Upper lobe of left lung (tissue), 6 donors: ENCODE measurements around the gene NEDD4L. TPM values are rescaled to one million over a fixed set of nuclear protein-coding genes. Genes with fewer than 3 reads are reported as not detected.

ENCODE experiments used
- ATAC-seq, 2 donors: fragments of 200-7000 bp; cut with Tn5 transposase; one replicate each; pipeline ENCODE4 v1.9.1; 2022; ENCODE audit warnings: mild to moderate bottlenecking in 2 of 2, moderate library complexity in 2 of 2; ENCODE audit not compliant: low FRiP score in 2 of 2
- DNase-seq, 2 donors: peaks; one replicate each; pipeline ENCODE4 v3.0.0-alpha.2; 2019 to 2020
- H3K27ac ChIP-seq, 4 donors: fragments of 200-600 bp; sonication (generic); one replicate each; pipeline ENCODE4 v1.5.1; 2016 to 2019
- H3K27me3 ChIP-seq, 4 donors: fragments of 200-600 bp; sonication (generic); one replicate each; pipeline ENCODE4 v1.5.1; 2017 to 2019
- H3K36me3 ChIP-seq, 4 donors: fragments of 200-600 bp; sonication (generic); one replicate each; pipeline ENCODE4 v1.5.1; 2016 to 2019
- H3K4me1 ChIP-seq, 4 donors: fragments of 200-600 bp; sonication (generic); one replicate each; pipeline ENCODE4 v1.5.1; 2018 to 2019
- H3K4me3 ChIP-seq, 4 donors: fragments of 200-600 bp; sonication (generic); one replicate each; pipeline ENCODE4 v1.5.1; 2017 to 2019; ENCODE audit warnings: mild to moderate bottlenecking in 2 of 4, moderate library complexity in 1 of 4
- H3K9me3 ChIP-seq, 4 donors: fragments of 200-600 bp; sonication (generic); one replicate each; pipeline ENCODE4 v1.5.1; 2018 to 2019
- EP300 ChIP-seq, 4 donors: sonication (generic); formaldehyde crosslinking; IDR thresholded peaks; one replicate each; pipeline ENCODE4 v1.5.1; 2017; ENCODE audit warnings: antibody characterized with exemption in 4 of 4, control low read depth in 2 of 4
- POLR2A ChIP-seq, 4 donors: fragments of 450-650 bp; IDR thresholded peaks; one replicate each; pipeline ENCODE4 v1.5.1; 2016 to 2017; ENCODE audit warnings: antibody characterized with exemption in 4 of 4, mild to moderate bottlenecking in 2 of 4
- POLR2AphosphoS5 ChIP-seq, 2 donors: sonication (generic); formaldehyde crosslinking; IDR thresholded peaks; one replicate each; pipeline ENCODE4 v1.5.1; 2017; ENCODE audit warnings: antibody characterized with exemption in 2 of 2
- WGBS, 2 donors: methylation state at CpG; one replicate each; pipeline ENCODE4 v1.1.5; 2017 to 2018; 5-methylcytosine and 5-hydroxymethylcytosine counted together
- total RNA-seq, 6 donors: library from RNA; depleted of rRNA in 4 of 6; stranded (reverse); fragments of >200 nt in 4 of 6; gene quantifications; one replicate each; pipeline versions ENCODE4 v1.1.0 to v1.2.1, GENCODE V29; 2016 to 2021
- TF ChIP-seq, protein P1 (sequence below), 6 experiments: fragments of 450-650 bp in 4 of 6; fragments of 200-600 bp in 2 of 6; sonication (generic) in 2 of 6; IDR thresholded peaks; one replicate each; pipeline ENCODE4 v1.5.1; 2016 to 2019; ENCODE audit warnings: antibody characterized with exemption in 6 of 6
- donor health status: DM: no; HTN: no; CAD: no; lungs with moderate emphysema.
- donor health status: DM: no; HTN: yes; CAD: no; lungs with severe emphysema.

NEDD4L gene
- total RNA-seq, 6 donors from 2014 or later: 148 to 491 (median 300) TPM

DNA sequence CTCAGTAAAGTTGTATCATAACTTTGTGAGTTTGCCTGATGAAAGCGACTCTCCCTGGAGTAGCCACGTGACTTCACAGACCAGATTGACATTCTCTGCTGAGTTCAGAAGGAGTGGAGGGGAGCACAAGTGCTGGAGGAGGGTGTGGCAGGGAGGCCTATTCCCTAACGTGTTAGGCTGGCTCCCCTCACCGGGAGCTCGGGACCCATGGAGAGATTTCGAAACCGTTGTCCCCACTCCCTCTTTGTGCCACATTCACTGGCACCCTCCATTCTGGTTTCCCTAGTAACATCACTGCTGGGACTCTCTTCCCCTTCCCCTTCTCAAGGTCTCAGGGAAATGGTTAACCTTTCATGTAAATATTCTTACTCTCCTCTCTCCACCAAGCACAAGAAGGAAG is 304.9 kb downstream of the NEDD4L start:
- Histone ChIP-seq H3K4me3 (no peak overlapping the region), H3K9me3 (no peaks in the 10 kb centered on the region), H3K27ac (peak overlapping the region in 3 of 4 donors; percentile 1 to 53 (median 30)), H3K27me3 (no peaks in the 10 kb centered on the region), H3K36me3 (peaks cover 6 to 39% (median 22%) of the 10 kb centered on the region in 4 donors), H3K4me1 (peaks cover 0 to 18% (median 7%) of the 10 kb centered on the region in 4 donors)
- no peak for TF ChIP-seq EP300 (IDR thresholded peaks at IDR 0.05)
- WGBS, 2 donors: 45 to 54% methylated on average over 5 to 7 of the region's 7 CpGs
- peak in 1 of 2 donors; percentile 75 for DNase-seq
- ATAC-seq: peak; percentile 50 to 55

- TF ChIP-seq, protein P1, sequence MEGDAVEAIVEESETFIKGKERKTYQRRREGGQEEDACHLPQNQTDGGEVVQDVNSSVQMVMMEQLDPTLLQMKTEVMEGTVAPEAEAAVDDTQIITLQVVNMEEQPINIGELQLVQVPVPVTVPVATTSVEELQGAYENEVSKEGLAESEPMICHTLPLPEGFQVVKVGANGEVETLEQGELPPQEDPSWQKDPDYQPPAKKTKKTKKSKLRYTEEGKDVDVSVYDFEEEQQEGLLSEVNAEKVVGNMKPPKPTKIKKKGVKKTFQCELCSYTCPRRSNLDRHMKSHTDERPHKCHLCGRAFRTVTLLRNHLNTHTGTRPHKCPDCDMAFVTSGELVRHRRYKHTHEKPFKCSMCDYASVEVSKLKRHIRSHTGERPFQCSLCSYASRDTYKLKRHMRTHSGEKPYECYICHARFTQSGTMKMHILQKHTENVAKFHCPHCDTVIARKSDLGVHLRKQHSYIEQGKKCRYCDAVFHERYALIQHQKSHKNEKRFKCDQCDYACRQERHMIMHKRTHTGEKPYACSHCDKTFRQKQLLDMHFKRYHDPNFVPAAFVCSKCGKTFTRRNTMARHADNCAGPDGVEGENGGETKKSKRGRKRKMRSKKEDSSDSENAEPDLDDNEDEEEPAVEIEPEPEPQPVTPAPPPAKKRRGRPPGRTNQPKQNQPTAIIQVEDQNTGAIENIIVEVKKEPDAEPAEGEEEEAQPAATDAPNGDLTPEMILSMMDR (IDR thresholded peaks at IDR 0.05): no peak
- no peak for TF ChIP-seq EP300 (IDR thresholded peaks at IDR 0.05)
- no peak for TF ChIP-seq POLR2AphosphoS5 (IDR thresholded peaks at IDR 0.05)
- TF ChIP-seq POLR2A (IDR thresholded peaks at IDR 0.05): no peak
- Histone ChIP-seq H3K36me3 (peaks cover 6 to 43% (median 23%) of the 10 kb centered on the region in 4 donors), H3K9me3 (no peaks in the 10 kb centered on the region), H3K4me1 (peaks cover 0 to 18% (median 7%) of the 10 kb centered on the region in 4 donors), H3K27ac (peak overlapping the region in 2 of 4 donors; percentile 1 to 53), H3K4me3 (no peak overlapping the region), H3K27me3 (no peaks in the 10 kb centered on the region)
- DNase-seq (no peak), ATAC-seq (no peak)
- WGBS, 2 donors: 80 to 81% methylated on average over 2 of the region's 2 CpGs
Observed at GRCh38 chr18:58349650-58350049, 305.6 kb downstream of the NEDD4L start.

GRCh38 chr18:58350526-58350925 is 306.5 kb downstream of the NEDD4L start:
- Histone ChIP-seq H3K36me3 (peaks cover 6 to 44% (median 26%) of the 10 kb centered on the region in 4 donors), H3K4me1 (peaks cover 0 to 18% (median 7%) of the 10 kb centered on the region in 4 donors), H3K4me3 (no peak overlapping the region), H3K9me3 (no peaks in the 10 kb centered on the region), H3K27ac (no peak overlapping the region), H3K27me3 (no peaks in the 10 kb centered on the region)
- no peak for ATAC-seq
- no peak for DNase-seq
- 64 to 79% methylated on average over 5 of the region's 5 CpGs for WGBS, 2 donors
- TF ChIP-seq EP300 (IDR thresholded peaks at IDR 0.05) (no peak), POLR2AphosphoS5 (IDR thresholded peaks at IDR 0.05) (no peak), POLR2A (IDR thresholded peaks at IDR 0.05) (no peak)
- TF ChIP-seq, protein P1 (IDR thresholded peaks at IDR 0.05): no peak

DNA sequence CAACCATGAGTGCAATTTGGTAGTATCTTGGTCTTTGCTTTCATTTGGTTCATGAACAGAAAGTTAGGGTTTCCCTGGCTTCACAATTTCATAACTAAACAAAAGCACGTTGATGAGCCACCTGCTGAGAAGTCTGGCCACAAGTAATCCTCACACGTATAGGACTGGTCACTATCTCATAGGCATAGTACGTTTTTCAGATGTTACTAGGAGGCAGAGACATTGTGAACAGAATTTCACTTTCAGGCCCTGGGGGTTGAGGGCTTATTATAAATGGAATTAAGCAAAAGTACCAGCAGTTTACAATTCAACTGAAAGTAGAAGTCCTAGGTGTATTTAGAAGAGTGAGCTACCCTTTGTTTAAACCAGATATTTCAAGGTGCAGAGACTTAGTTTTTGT is 307.8 kb downstream of the NEDD4L start:
- Histone ChIP-seq H3K27ac (no peak overlapping the region), H3K36me3 (peaks cover 9 to 40% (median 21%) of the 10 kb centered on the region in 4 donors), H3K9me3 (no peaks in the 10 kb centered on the region), H3K27me3 (no peaks in the 10 kb centered on the region), H3K4me3 (no peak overlapping the region), H3K4me1 (peaks cover 0 to 18% (median 7%) of the 10 kb centered on the region in 4 donors)
- WGBS, 2 donors: 84 to 96% methylated on average over 3 of the region's 3 CpGs
- TF ChIP-seq POLR2A (IDR thresholded peaks at IDR 0.05) (no peak), POLR2AphosphoS5 (IDR thresholded peaks at IDR 0.05) (no peak), EP300 (IDR thresholded peaks at IDR 0.05) (no peak)
- TF ChIP-seq, protein P1 (IDR thresholded peaks at IDR 0.05): no peak
- DNase-seq (no peak), ATAC-seq (no peak)

DNA sequence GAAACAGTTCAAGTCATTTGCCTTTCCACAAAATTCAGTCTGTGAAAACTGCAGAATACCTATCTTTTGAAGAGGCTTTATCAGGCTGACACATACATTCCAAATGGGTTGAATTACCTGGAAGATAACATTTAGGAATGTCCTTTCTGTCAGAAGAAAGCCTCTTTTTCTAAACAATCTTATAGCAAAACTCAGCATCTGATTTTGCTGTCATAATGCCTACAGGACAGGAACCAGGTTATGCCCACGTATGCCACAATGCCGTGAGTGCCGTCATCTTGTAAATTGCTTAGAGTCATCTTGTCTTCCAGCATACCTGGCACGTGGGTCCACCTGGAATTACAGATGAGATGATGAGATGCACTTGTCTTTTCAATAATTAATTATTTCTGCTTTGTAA is 309.6 kb downstream of the NEDD4L start:
- Histone ChIP-seq H3K4me3 (no peak overlapping the region), H3K36me3 (peaks cover 9 to 49% (median 20%) of the 10 kb centered on the region in 4 donors), H3K4me1 (peaks cover 0 to 10% (median 5%) of the 10 kb centered on the region in 4 donors), H3K27ac (no peak overlapping the region), H3K9me3 (no peaks in the 10 kb centered on the region), H3K27me3 (no peaks in the 10 kb centered on the region)
- ATAC-seq: no peak
- no peak for TF ChIP-seq POLR2AphosphoS5 (IDR thresholded peaks at IDR 0.05)
- TF ChIP-seq, protein P1 (IDR thresholded peaks at IDR 0.05): no peak
- no peak for TF ChIP-seq POLR2A (IDR thresholded peaks at IDR 0.05)
- no peak for TF ChIP-seq EP300 (IDR thresholded peaks at IDR 0.05)
- WGBS, 2 donors: 88 to 92% methylated on average over 4 of the region's 4 CpGs
- DNase-seq: no peak
